Measurements from ENCODE around the gene KCMF1. TPM values are rescaled to one million over a fixed set of nuclear protein-coding genes. Genes with fewer than 3 reads are reported as not detected.
A peak's percentile ranks its signal among the peaks of the same experiment; 100 is the strongest.

Gene KCMF1
- total RNA-seq, 2 donors from 2014 or later = 96.2 to 118 TPM

GRCh38 chr2:84925724-84926376 lies 45.1 kb upstream of the KCMF1 start:
- H3K4me3 ChIP-seq = peak overlapping the region; percentile 29

GRCh38 chr2:84927275-84927627 lies 43.7 kb upstream of the KCMF1 start:
- Histone ChIP-seq H3K9me3 (no peaks in the 10 kb centered on the region), H3K9ac (ENCODE audit: low read depth in 2 of 2, low read length in 2 of 2) (no peak overlapping the region), H3K4me1 (no peaks in the 10 kb centered on the region), H3K36me3 (no peaks in the 10 kb centered on the region), H3K27me3 (no peaks in the 10 kb centered on the region), H3K27ac (no peak overlapping the region), H3K4me3 (no peak overlapping the region)
- intact Hi-C loops (cut with DNase I) = loop anchor here (5.0 to 10.0 kb wide), 3 partner anchors 85 to 435 kb away; no protein-coding TSS in a partner anchor
- no peak for TF ChIP-seq CTCF (IDR thresholded peaks at IDR 0.05)
- DNase-seq = no peak

More at GRCh38 chr2:84925724-84926376, 45.1 kb upstream of the KCMF1 start:
- no peaks in the 10 kb centered on the region for H3K36me3 ChIP-seq
- H3K4me1 ChIP-seq = no peaks in the 10 kb centered on the region
- H3K27ac ChIP-seq = peak overlapping the region; percentile 46
- intact Hi-C loops (cut with DNase I) = loop anchor here (5.0 to 10.0 kb wide), 3 partner anchors 86 to 434 kb away; no protein-coding TSS in a partner anchor
- no peaks in the 10 kb centered on the region for H3K9me3 ChIP-seq
- H3K27me3 ChIP-seq = no peaks in the 10 kb centered on the region
- peak; percentile 100 for DNase-seq
- peak; percentile 99 for TF ChIP-seq CTCF (IDR thresholded peaks at IDR 0.05)
- H3K9ac ChIP-seq (ENCODE audit: low read depth in 2 of 2, low read length in 2 of 2) = peak overlapping the region; percentile 6 to 42

GRCh38 chr2:84931384-84931821 lies 39.6 kb upstream of the KCMF1 start:
- no peaks in the 10 kb centered on the region for H3K36me3 ChIP-seq
- H3K27ac ChIP-seq = no peak overlapping the region
- intact Hi-C loops (cut with DNase I) = no loop called here
- TF ChIP-seq CTCF (IDR thresholded peaks at IDR 0.05) = no peak
- DNase-seq = no peak
- H3K9ac ChIP-seq (ENCODE audit: low read depth in 2 of 2, low read length in 2 of 2) = no peak overlapping the region
- no peak overlapping the region for H3K4me3 ChIP-seq
- H3K4me1 ChIP-seq = no peaks in the 10 kb centered on the region
- no peaks in the 10 kb centered on the region for H3K9me3 ChIP-seq
- no peaks in the 10 kb centered on the region for H3K27me3 ChIP-seq

- H3K9ac ChIP-seq (ENCODE audit: low read depth in 2 of 2, low read length in 2 of 2) = no peak overlapping the region
- H3K27ac ChIP-seq = peak overlapping the region; percentile 90
- peaks cover 11% of the 10 kb centered on the region for H3K4me1 ChIP-seq
- TF ChIP-seq CTCF (IDR thresholded peaks at IDR 0.05) = no peak
- H3K36me3 ChIP-seq = no peaks in the 10 kb centered on the region
- no peak for DNase-seq
- intact Hi-C loops (cut with DNase I) = no loop called here
- H3K4me3 ChIP-seq = no peak overlapping the region
- no peaks in the 10 kb centered on the region for H3K9me3 ChIP-seq
- H3K27me3 ChIP-seq = no peaks in the 10 kb centered on the region
Measured at GRCh38 chr2:84938194-84938879, 32.6 kb upstream of the KCMF1 start.

- Histone ChIP-seq H3K4me1 (peaks cover 11% of the 10 kb centered on the region), H3K9ac (ENCODE audit: low read depth in 2 of 2, low read length in 2 of 2) (peak overlapping the region; percentile 33 to 60), H3K27ac (peak overlapping the region; percentile 90), H3K4me3 (no peak overlapping the region), H3K9me3 (no peaks in the 10 kb centered on the region), H3K27me3 (no peaks in the 10 kb centered on the region), H3K36me3 (no peaks in the 10 kb centered on the region)
- peak; percentile 84 for DNase-seq
- intact Hi-C loops (cut with DNase I) = no loop called here
- no peak for TF ChIP-seq CTCF (IDR thresholded peaks at IDR 0.05)
Measured at GRCh38 chr2:84939426-84940087, 31.4 kb upstream of the KCMF1 start.

Data from colonic mucosa (tissue), 4 donors.